GM19452 (cell line): ENCODE measurements around the gene CDH13.

Source experiments
- ATAC-seq: cut with Tn5 transposase; IDR thresholded peaks from one replicate; pipeline ENCODE4 v1.9.1; 2021; ENCODE audit not compliant: unreplicated experiment

Gene CDH13

GRCh38 chr16:82834151-82834815 lies 207.5 kb downstream of the CDH13 start:
- ATAC-seq = no peak

- no peak for ATAC-seq
Measured at GRCh38 chr16:82835487-82836155, 208.9 kb downstream of the CDH13 start.

- no peak for ATAC-seq
Measured at GRCh38 chr16:82841108-82841507, 214.3 kb downstream of the CDH13 start.

- ATAC-seq = no peak
Measured at GRCh38 chr16:82843606-82844271, 217.0 kb downstream of the CDH13 start.

GRCh38 chr16:82845116-82845515 lies 218.3 kb downstream of the CDH13 start:
- ATAC-seq = no peak

- ATAC-seq = no peak
Measured at GRCh38 chr16:82846806-82847205, 220.0 kb downstream of the CDH13 start.

- no peak for ATAC-seq
Measured at GRCh38 chr16:82848013-82848412, 221.2 kb downstream of the CDH13 start.

- ATAC-seq = no peak
Measured at GRCh38 chr16:82852388-82853008, 225.7 kb downstream of the CDH13 start.

- no peak for ATAC-seq
Measured at GRCh38 chr16:82855471-82855870, 228.7 kb downstream of the CDH13 start.

- no peak for ATAC-seq
Measured at GRCh38 chr16:82857693-82858365, 231.1 kb downstream of the CDH13 start.

GRCh38 chr16:82859662-82860061 lies 232.9 kb downstream of the CDH13 start:
- no peak for ATAC-seq

GRCh38 chr16:82860071-82860470 lies 233.3 kb downstream of the CDH13 start:
- no peak for ATAC-seq

GRCh38 chr16:82862057-82862456 lies 235.3 kb downstream of the CDH13 start:
- ATAC-seq = no peak

- ATAC-seq = no peak
Measured at GRCh38 chr16:82864332-82865040, 237.7 kb downstream of the CDH13 start.

- ATAC-seq = no peak
Measured at GRCh38 chr16:82865412-82865811, 238.6 kb downstream of the CDH13 start.

GRCh38 chr16:82867485-82867884 lies 240.7 kb downstream of the CDH13 start:
- ATAC-seq = no peak

- no peak for ATAC-seq
Measured at GRCh38 chr16:82874271-82874670, 247.5 kb downstream of the CDH13 start.

- no peak for ATAC-seq
Measured at GRCh38 chr16:82874672-82875071, 247.9 kb downstream of the CDH13 start.

- no peak for ATAC-seq
Measured at GRCh38 chr16:82876951-82877350, 250.2 kb downstream of the CDH13 start.

- no peak for ATAC-seq
Measured at GRCh38 chr16:82878466-82878865, 251.7 kb downstream of the CDH13 start.

GRCh38 chr16:82880346-82880745 lies 253.6 kb downstream of the CDH13 start:
- no peak for ATAC-seq
